ENCODE data around the gene CPNE2. TPM values are rescaled to one million over a fixed set of nuclear protein-coding genes. Genes with fewer than 3 reads are reported as not detected.

The CPNE2 gene
- total and polyA plus RNA-seq, 10 of the 15 experiments (the other 5 are each of a cell fraction or from before 2014, with no cell fraction given), result 3.1 to 22.1 (median 9.9) TPM

- H4K20me1 ChIP-seq (ENCODE audit: control insufficient read depth, insufficient read depth), result no peaks in the 10 kb centered on the region
- DNase-seq (ENCODE audit: low read depth, low spot score) (no peak), ATAC-seq (no peak), FAIRE-seq (no peak)
- peaks cover 36% of the 10 kb centered on the region for H3K4me1 ChIP-seq (ENCODE audit: control insufficient read depth, insufficient read depth, low read length)
- H2AFZ ChIP-seq (ENCODE audit: control insufficient read depth, low read depth, low read length), result no peak overlapping the region
- H3K4me2 ChIP-seq (ENCODE audit: control insufficient read depth, insufficient read depth), result no peak overlapping the region
- no peaks in the 10 kb centered on the region for H3K79me2 ChIP-seq (ENCODE audit: control insufficient read depth, insufficient read depth, low read length)
- in situ Hi-C loops (cut with MboI) (no loop called here), intact Hi-C loops (cut with micrococcal nuclease; ENCODE audit: unreplicated experiment) (no loop called here)
- H3K36me3 ChIP-seq (ENCODE audit: control insufficient read depth in 2 of 2, insufficient read depth in 2 of 2, low read length in 1 of 2), result peaks cover 19 to 20% of the 10 kb centered on the region in 2 experiments
- 34% methylated on average over 10 of the region's 11 CpGs for WGBS (ENCODE audit: insufficient coverage, insufficient replicate concordance, low lambda C conversion rate, missing lambda C conversion rate)
- H3K27me3 ChIP-seq (replicated peaks in 1 of 2; ENCODE audit: control insufficient read depth in 2 of 2, insufficient read depth in 2 of 2, low read length in 1 of 2), result no peaks in the 10 kb centered on the region
- no peak overlapping the region for H3K9ac ChIP-seq (ENCODE audit: control insufficient read depth, insufficient read depth, low read length)
- no peak overlapping the region for H3K4me3 ChIP-seq
- ChIA-PET SMC1A (ENCODE audit: uncharacterized antibody, unreplicated experiment) (interaction anchor here (0.6 to 3.4 kb wide), 6 partner anchors 10 to 134 kb away, joined by 3 to 16 read pairs (median 5); no protein-coding TSS in a partner anchor), RAD21 (ENCODE audit: unreplicated experiment) (interaction anchor here (0.9 to 1.2 kb wide), 4 partner anchors 32 to 107 kb away, joined by 3 to 5 read pairs (median 3); no protein-coding TSS in a partner anchor), CTCF (interaction anchor here (1.2 to 3.5 kb wide), 5 partner anchors 10 to 88 kb away, joined by 3 to 37 read pairs (median 4); partner anchors contain the start of gene CETP), POLR2A (interaction anchor here (0.6 to 1.7 kb wide), 7 partner anchors 11 to 273 kb away, joined by 3 to 5 read pairs (median 3); no protein-coding TSS in a partner anchor)
- H3K9me3 ChIP-seq (replicated peaks; ENCODE audit: control insufficient read depth, insufficient read depth, low read length), result no peaks in the 10 kb centered on the region
- H3K27ac ChIP-seq (ENCODE audit: control insufficient read depth, insufficient read depth), result no peak overlapping the region
- no TSS peak for BruUV-seq (replicated peaks)
- TF ChIP-seq CREM (IDR thresholded peaks at IDR 0.05; ENCODE audit: low read depth), result peak; percentile 41; the same call in 1 of the 2 replicates
- TF ChIP-seq EGR1 (IDR thresholded peaks at IDR 0.05; ENCODE audit: borderline replicate concordance in 1 of 2, low read depth in 2 of 2, low read length in 2 of 2), result peak in 1 of 2 experiments; percentile 78; a peak in 1 of 3 replicates
- no peak for TF ChIP-seq ZZZ3 (IDR thresholded peaks at IDR 0.05; ENCODE audit: control insufficient read depth, insufficient read length, low read depth)
- peak; percentile 47; the same call in 1 of the 2 replicates for TF ChIP-seq NFIC (IDR thresholded peaks at IDR 0.05; ENCODE audit: low read depth, low read length)
- TF ChIP-seq REST (IDR thresholded peaks at IDR 0.05; ENCODE audit: low read depth, low read length), result no peak
- peak; percentile 84; the same call in 1 of the 2 replicates for TF ChIP-seq FOXM1 (IDR thresholded peaks at IDR 0.05; ENCODE audit: low read depth, low read length)
- 0 out of 2 replicates have a peak, but pooled peaks have one; percentile 22 for TF ChIP-seq MEF2A (IDR thresholded peaks at IDR 0.05; ENCODE audit: insufficient read depth, low read depth, low read length)
- no peak for TF ChIP-seq PAX8 (IDR thresholded peaks at IDR 0.05)
- TF ChIP-seq ZBED1 (IDR thresholded peaks at IDR 0.05; ENCODE audit: borderline replicate concordance), result no peak
- TF ChIP-seq, protein P1, sequence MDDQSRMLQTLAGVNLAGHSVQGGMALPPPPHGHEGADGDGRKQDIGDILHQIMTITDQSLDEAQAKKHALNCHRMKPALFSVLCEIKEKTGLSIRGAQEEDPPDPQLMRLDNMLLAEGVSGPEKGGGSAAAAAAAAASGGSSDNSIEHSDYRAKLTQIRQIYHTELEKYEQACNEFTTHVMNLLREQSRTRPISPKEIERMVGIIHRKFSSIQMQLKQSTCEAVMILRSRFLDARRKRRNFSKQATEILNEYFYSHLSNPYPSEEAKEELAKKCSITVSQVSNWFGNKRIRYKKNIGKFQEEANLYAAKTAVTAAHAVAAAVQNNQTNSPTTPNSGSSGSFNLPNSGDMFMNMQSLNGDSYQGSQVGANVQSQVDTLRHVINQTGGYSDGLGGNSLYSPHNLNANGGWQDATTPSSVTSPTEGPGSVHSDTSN (IDR thresholded peaks at IDR 0.05; ENCODE audit: insufficient replicate concordance, low read depth, low read length), result peak; percentile 34
- 0 out of 2 replicates have a peak, but pooled peaks have one; percentile 28 for TF ChIP-seq BCL11A (IDR thresholded peaks at IDR 0.05; ENCODE audit: low read depth, low read length)
- TF ChIP-seq NR2F1 (conservative IDR thresholded peaks at IDR 0.05), result no peak
- TF ChIP-seq, protein P2, sequence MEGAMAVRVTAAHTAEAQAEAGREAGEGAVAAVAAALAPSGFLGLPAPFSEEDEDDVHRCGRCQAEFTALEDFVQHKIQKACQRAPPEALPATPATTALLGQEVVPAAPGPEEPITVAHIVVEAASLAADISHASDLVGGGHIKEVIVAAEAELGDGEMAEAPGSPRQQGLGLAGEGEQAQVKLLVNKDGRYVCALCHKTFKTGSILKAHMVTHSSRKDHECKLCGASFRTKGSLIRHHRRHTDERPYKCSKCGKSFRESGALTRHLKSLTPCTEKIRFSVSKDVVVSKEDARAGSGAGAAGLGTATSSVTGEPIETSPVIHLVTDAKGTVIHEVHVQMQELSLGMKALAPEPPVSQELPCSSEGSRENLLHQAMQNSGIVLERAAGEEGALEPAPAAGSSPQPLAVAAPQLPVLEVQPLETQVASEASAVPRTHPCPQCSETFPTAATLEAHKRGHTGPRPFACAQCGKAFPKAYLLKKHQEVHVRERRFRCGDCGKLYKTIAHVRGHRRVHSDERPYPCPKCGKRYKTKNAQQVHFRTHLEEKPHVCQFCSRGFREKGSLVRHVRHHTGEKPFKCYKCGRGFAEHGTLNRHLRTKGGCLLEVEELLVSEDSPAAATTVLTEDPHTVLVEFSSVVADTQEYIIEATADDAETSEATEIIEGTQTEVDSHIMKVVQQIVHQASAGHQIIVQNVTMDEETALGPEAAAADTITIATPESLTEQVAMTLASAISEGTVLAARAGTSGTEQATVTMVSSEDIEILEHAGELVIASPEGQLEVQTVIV (IDR thresholded peaks at IDR 0.05; ENCODE audit: borderline replicate concordance, partially characterized antibody), result no peak
- 0 out of 2 replicates have a peak, but pooled peaks have one; percentile 21 for TF ChIP-seq JUNB (IDR thresholded peaks at IDR 0.05)
- TF ChIP-seq HCFC1 (IDR thresholded peaks at IDR 0.05; ENCODE audit: low read length), result no peak
- peak; percentile 31; the same call in 1 of the 2 replicates for TF ChIP-seq RUNX3 (IDR thresholded peaks at IDR 0.05; ENCODE audit: low read length)
These were observed 40.6 kb upstream of the CPNE2 start for GRCh38 chr16:57051696-57052228.
